Measurements from ENCODE around the gene UBE2O. TPM values are rescaled to one million over a fixed set of nuclear protein-coding genes. Genes with fewer than 3 reads are reported as not detected.

UBE2O gene
- total RNA-seq, 2 donors from 2014 or later = 17.1 to 30.3 TPM

- Histone ChIP-seq H3K9me3 (no peaks in the 10 kb centered on the region), H3K27me3 (no peaks in the 10 kb centered on the region), H3K27ac (no peak overlapping the region), H3K4me3 (no peak overlapping the region), H3K36me3 (replicated peaks in 1 of 2; ENCODE audit: insufficient read depth in 1 of 2, low read depth in 2 of 2) (peaks cover 2 to 9% of the 10 kb centered on the region in 2 donors), H3K4me1 (peaks cover 10% of the 10 kb centered on the region)
- TF ChIP-seq POLR2A (IDR thresholded peaks at IDR 0.05) (no peak), CTCF (IDR thresholded peaks at IDR 0.05) (no peak)
- ATAC-seq = no peak
- intact Hi-C loops (cut with DNase I) = no loop called here
- DNase-seq = peak; percentile 36 to 73 (median 68)
- 47 to 57% methylated on average over 14 to 16 of the region's 16 CpGs for WGBS, 2 donors
Observed at GRCh38 chr17:76405967-76406647, 46.8 kb downstream of the UBE2O start.

GRCh38 chr17:76405607-76405966, 47.4 kb downstream of the UBE2O start:
- WGBS, 2 donors = 90 to 99% methylated on average over 5 to 9 of the region's 9 CpGs
- Histone ChIP-seq H3K27ac (no peak overlapping the region), H3K27me3 (no peaks in the 10 kb centered on the region), H3K9me3 (no peaks in the 10 kb centered on the region), H3K4me1 (peaks cover 10% of the 10 kb centered on the region), H3K36me3 (replicated peaks in 1 of 2; ENCODE audit: insufficient read depth in 1 of 2, low read depth in 2 of 2) (peaks cover 6 to 12% of the 10 kb centered on the region in 2 donors), H3K4me3 (no peak overlapping the region)
- intact Hi-C loops (cut with DNase I) = no loop called here
- ATAC-seq (no peak), DNase-seq (peak in 1 of 4 donors; percentile 9)
- no peak for TF ChIP-seq POLR2A (IDR thresholded peaks at IDR 0.05)
- no peak for TF ChIP-seq CTCF (IDR thresholded peaks at IDR 0.05)

DNA sequence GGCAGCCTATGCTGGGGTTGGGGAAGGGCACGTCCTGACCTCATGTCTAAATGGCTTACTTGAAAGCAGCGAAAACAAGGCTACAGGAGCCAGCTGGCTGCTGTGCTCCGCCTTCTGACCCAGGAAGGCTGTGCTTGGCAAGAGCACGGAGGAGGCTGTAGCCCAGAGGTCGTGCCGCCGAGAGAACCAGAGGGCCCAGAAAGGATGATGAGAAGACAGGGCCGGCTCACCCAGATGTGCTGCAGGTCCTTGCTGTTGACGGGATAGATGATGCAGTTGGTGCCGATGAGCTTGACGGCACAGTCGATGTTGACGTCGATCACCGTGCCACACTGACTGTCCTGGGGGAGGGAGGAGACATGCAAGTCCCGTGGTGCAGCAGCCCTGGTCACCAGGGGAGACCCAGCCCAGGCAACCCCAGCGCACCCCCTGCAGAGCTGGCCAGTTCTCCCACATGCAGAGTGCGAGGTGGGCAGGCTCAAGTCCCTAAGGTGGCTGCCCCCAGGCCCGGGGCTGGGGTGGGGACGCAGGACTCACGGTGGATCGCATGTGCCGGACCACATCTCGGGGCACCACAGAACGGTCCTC, 47.9 kb downstream of the UBE2O start:
- Histone ChIP-seq H3K27ac (no peak overlapping the region), H3K27me3 (no peaks in the 10 kb centered on the region), H3K4me1 (peaks cover 10% of the 10 kb centered on the region), H3K36me3 (replicated peaks in 1 of 2; ENCODE audit: insufficient read depth in 1 of 2, low read depth in 2 of 2) (peaks cover 6 to 16% of the 10 kb centered on the region in 2 donors), H3K9me3 (no peaks in the 10 kb centered on the region), H3K4me3 (no peak overlapping the region)
- 84 to 91% methylated on average over 13 to 25 of the region's 25 CpGs for WGBS, 2 donors
- ATAC-seq = no peak
- TF ChIP-seq POLR2A (IDR thresholded peaks at IDR 0.05) (no peak), CTCF (IDR thresholded peaks at IDR 0.05) (no peak)
- intact Hi-C loops (cut with DNase I) = loop anchor here (5.0 kb wide), 1 partner anchor 107 kb away; no protein-coding TSS in a partner anchor
- peak in 1 of 4 donors; percentile 9 for DNase-seq

GRCh38 chr17:76404256-76404655, 48.7 kb downstream of the UBE2O start:
- peaks cover 10% of the 10 kb centered on the region for H3K4me1 ChIP-seq
- no peak for ATAC-seq
- intact Hi-C loops (cut with DNase I) = loop anchor here (5.0 kb wide), 1 partner anchor 108 kb away; no protein-coding TSS in a partner anchor
- no peaks in the 10 kb centered on the region for H3K27me3 ChIP-seq
- H3K27ac ChIP-seq = no peak overlapping the region
- peaks cover 6 to 21% of the 10 kb centered on the region in 2 donors for H3K36me3 ChIP-seq (replicated peaks in 1 of 2; ENCODE audit: insufficient read depth in 1 of 2, low read depth in 2 of 2)
- TF ChIP-seq POLR2A (IDR thresholded peaks at IDR 0.05) (no peak), CTCF (IDR thresholded peaks at IDR 0.05) (no peak)
- DNase-seq = no peak
- H3K9me3 ChIP-seq = no peaks in the 10 kb centered on the region
- no peak overlapping the region for H3K4me3 ChIP-seq
- WGBS, 2 donors = 82 to 84% methylated on average over 6 of the region's 6 CpGs

Data from body of pancreas (tissue), 4 donors.